ENCODE data around the gene TM9SF4. TPM values are rescaled to one million over a fixed set of nuclear protein-coding genes. Genes with fewer than 3 reads are reported as not detected.

TM9SF4 gene
- total and polyA plus RNA-seq, 2 of the 8 experiments (the other 6 are each of a cell fraction or from before 2014, with no cell fraction given) = 38.4 to 68.7 TPM

GRCh38 chr20:32144898-32145662 is 35.6 kb downstream of the TM9SF4 start:
- no peak overlapping the region for H3K4me3 ChIP-seq (ENCODE audit: extremely low read depth in 1 of 4, insufficient read depth in 2 of 4, low read depth in 3 of 4, low read length in 4 of 4)
- TF ChIP-seq SUZ12 (IDR thresholded peaks at IDR 0.05; ENCODE audit: low read length) (no peak), SRF (IDR thresholded peaks at IDR 0.05; ENCODE audit: low read depth, low read length) (no peak), RAD21 (IDR thresholded peaks at IDR 0.05 in 1 of 2, conservative IDR thresholded peaks at IDR 0.05 in 1 of 2; ENCODE audit: low read depth in 2 of 2, low read length in 2 of 2) (no peak), KDM5A (IDR thresholded peaks at IDR 0.05; ENCODE audit: low read length) (no peak), SIRT6 (IDR thresholded peaks at IDR 0.05; ENCODE audit: low read length) (no peak), YY1 (IDR thresholded peaks at IDR 0.05; ENCODE audit: low read depth, low read length) (no peak), NRF1 (IDR thresholded peaks at IDR 0.05; ENCODE audit: low read depth, low read length) (no peak), SP1 (IDR thresholded peaks at IDR 0.05; ENCODE audit: low read depth, low read length) (no peak), CBX5 (IDR thresholded peaks at IDR 0.05; ENCODE audit: low read depth, low read length) (no peak)
- no peak overlapping the region for H3K4me2 ChIP-seq (ENCODE audit: insufficient read depth in 1 of 2, low read depth in 2 of 2, low read length in 2 of 2)
- no peak overlapping the region for H2BK12ac ChIP-seq (ENCODE audit: low read depth, low read length)
- H2BK15ac ChIP-seq (ENCODE audit: low read length) = no peak overlapping the region
- H4K8ac ChIP-seq (ENCODE audit: extremely low read depth, insufficient read depth, low read length) = no peak overlapping the region
- no peak overlapping the region for H3K27ac ChIP-seq (ENCODE audit: low read depth, low read length)
- no peak overlapping the region for H2BK120ac ChIP-seq (replicated peaks; ENCODE audit: low read depth, low read length)
- no peak overlapping the region for H4K91ac ChIP-seq (replicated peaks; ENCODE audit: insufficient read length, low read length)
- peaks cover 54 to 68% (median 64%) of the 10 kb centered on the region in 4 experiments for H3K36me3 ChIP-seq (ENCODE audit: control insufficient read depth in 2 of 4, insufficient read depth in 4 of 4, low read length in 3 of 4)
- DNase-seq (ENCODE audit: low read depth in 1 of 2, low spot score in 2 of 2) = no peak
- no peak overlapping the region for H3K4ac ChIP-seq (replicated peaks; ENCODE audit: insufficient read length, low read depth, low read length)
- H3K79me2 ChIP-seq (ENCODE audit: control insufficient read depth in 1 of 2, insufficient read depth in 2 of 2, low read length in 2 of 2) = no peaks in the 10 kb centered on the region
- no peaks in the 10 kb centered on the region; a peak in 1 of 7 replicates for H3K27me3 ChIP-seq (replicated peaks in 1 of 4; ENCODE audit: control insufficient read depth in 3 of 4, extremely low read depth in 1 of 4, insufficient read depth in 3 of 4, low read length in 3 of 4)
- H2AK5ac ChIP-seq (ENCODE audit: low read depth, low read length) = no peak overlapping the region
- FAIRE-seq = no peak
- WGBS, 2 experiments (ENCODE audit: extremely low coverage in 1 of 2, insufficient coverage in 1 of 2, insufficient read length in 1 of 2, insufficient replicate concordance in 2 of 2, low coverage in 1 of 2, low lambda C conversion rate in 2 of 2, missing lambda C conversion rate in 1 of 2) = 87% methylated on average over 8 of the region's 8 CpGs; no CpG with 5 or more reads in 1 of the 2 experiments
- no peaks in the 10 kb centered on the region for H3K23me2 ChIP-seq (ENCODE audit: low read depth, low read length)
- H2BK20ac ChIP-seq (ENCODE audit: low read length) = no peak overlapping the region
- H3K56ac ChIP-seq (replicated peaks; ENCODE audit: insufficient read length, low read depth, low read length) = no peak overlapping the region
- H2BK5ac ChIP-seq (ENCODE audit: low read depth, low read length) = no peak overlapping the region
- H3K79me1 ChIP-seq (ENCODE audit: low read depth, low read length) = no peaks in the 10 kb centered on the region
- no peak overlapping the region for H3K23ac ChIP-seq (ENCODE audit: insufficient read length)
- H3K18ac ChIP-seq (ENCODE audit: extremely low read depth, low read length) = no peak overlapping the region
- no peak overlapping the region for H4K5ac ChIP-seq (ENCODE audit: insufficient read length, low read depth, low read length)
- no peak overlapping the region for H3K9ac ChIP-seq (replicated peaks in 1 of 4; ENCODE audit: extremely low read depth in 1 of 4, low read depth in 3 of 4, low read length in 3 of 4)
- H3K14ac ChIP-seq (ENCODE audit: insufficient read length) = no peak overlapping the region
- H4K20me1 ChIP-seq (replicated peaks in 1 of 2; ENCODE audit: control insufficient read depth in 1 of 2, insufficient read depth in 2 of 2, low read length in 2 of 2) = peaks cover under 1 to 1% of the 10 kb centered on the region in 2 experiments
- H2AFZ ChIP-seq (ENCODE audit: low read length) = no peak overlapping the region
- H3K4me1 ChIP-seq (replicated peaks in 1 of 4; ENCODE audit: control insufficient read depth in 3 of 4, insufficient read depth in 4 of 4, low read length in 3 of 4) = no peaks in the 10 kb centered on the region
- H3K9me3 ChIP-seq (ENCODE audit: insufficient read depth in 2 of 2, low read depth in 1 of 2, low read length in 1 of 2) = no peaks in the 10 kb centered on the region
- ChIA-PET CTCF (ENCODE audit: partially characterized antibody) (interaction anchor here (0.6 kb wide), 1 partner anchor 10 kb away, joined by 3 read pairs; no protein-coding TSS in a partner anchor), POLR2A (ENCODE audit: partially characterized antibody) (no interaction called here)

Data from H1 (cell line).